GM18526 (cell line): ENCODE measurements around the gene CTNNA3.

Source experiments
- POLR2A ChIP-seq: IDR thresholded peaks from 3 replicates; pipeline ENCODE4 v1.6.1; 2011; ENCODE audit not compliant: insufficient read length; ENCODE audit errors: extremely low read depth

The CTNNA3 gene

DNA sequence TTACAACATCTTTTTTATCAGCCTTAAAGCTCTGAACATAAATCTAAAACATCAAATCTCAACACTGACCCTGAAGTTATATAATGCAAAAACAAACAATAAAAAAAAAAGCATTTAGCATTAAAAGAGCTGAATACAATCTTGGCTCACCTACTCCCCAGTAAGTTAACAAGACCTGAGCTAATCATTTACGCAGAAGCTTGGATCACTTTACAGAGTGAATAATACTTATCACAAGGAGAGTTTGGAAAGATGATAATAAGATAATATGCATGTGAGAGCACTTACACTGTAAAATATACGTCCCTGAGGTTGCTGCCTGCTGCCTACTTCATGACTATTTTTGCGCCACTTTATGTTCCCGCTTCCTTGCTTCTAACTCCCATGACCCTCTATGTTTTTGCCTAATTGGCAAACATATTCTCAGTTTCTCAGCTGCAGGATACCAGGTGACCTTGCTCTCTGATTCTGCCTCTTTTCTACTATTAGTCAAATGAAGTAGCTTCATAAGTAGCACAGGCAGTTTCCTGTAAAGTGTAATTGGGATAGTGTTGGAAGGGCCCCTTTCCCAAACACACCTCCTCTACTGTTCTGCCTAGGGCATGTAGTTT, 436.6 kb downstream of the CTNNA3 start:
- TF ChIP-seq POLR2A: no peak

DNA sequence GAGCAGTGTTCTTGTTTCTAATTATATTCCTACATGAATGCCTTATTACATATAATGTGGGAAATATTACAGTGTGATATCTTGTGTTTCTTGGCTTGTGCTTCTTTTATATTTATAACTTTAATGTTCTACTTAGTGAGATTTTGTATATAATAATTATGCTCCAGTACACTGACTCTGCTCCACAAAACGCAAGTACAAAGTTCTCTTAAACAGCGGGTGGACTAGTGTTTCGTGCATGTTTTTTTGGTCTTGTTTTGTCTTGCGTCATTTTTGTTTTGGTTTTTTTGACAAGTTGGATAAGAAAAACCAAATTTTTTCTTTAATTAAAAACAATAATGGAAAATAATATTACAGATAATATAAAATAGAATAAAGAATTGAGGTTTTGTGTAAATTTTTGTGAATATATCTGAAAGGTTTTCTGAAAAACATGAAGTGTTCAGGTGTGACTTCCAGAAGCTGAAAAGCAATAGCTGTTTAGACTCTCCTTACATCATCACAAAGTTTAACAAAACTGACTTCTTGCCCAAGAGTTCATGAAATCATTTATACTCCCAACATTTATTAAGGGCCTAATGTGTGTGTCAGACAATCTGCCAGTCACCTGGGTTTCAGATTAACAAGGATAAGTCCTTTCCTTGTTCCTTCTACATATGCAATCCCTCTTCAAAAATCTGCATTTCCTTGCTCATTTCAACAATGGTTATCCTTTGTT, 438.4 kb downstream of the CTNNA3 start:
- TF ChIP-seq POLR2A: no peak

DNA sequence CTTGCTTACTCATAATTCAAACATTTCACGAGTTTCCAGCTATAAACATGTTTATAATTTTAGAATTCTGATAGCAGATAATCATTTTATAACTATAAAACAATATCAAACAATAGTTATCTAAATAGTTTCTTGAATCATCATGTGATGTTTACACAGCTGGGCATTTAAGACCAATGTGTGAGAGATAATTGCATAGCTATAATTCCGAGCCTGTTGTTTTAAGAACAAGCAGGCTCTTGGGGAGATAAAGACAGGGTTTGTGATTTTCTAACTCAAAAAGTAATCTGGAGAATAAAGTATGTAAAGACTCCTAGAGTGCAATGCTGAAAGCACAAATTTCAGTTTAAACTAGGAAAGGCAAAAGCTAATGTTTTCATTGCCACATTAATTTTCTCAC, 439.0 kb downstream of the CTNNA3 start:
- TF ChIP-seq POLR2A: no peak

DNA sequence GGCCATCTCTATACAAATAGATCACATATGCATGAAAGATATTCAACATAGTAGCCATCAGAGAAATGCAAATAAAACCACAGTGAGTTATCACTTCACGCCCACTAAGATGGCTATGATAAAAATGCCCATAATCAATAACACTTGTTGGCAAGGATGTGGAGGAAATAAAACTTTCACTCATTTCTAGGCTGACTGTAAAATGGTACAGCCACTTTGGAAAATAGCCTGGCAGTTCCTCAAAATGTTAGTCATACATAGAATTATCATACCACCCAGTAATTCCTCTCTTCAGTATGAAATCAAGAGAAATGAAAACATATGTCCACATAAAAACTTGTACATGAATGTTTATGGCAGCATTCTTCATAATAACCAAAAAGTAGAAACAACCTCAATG, 445.3 kb downstream of the CTNNA3 start:
- no peak for TF ChIP-seq POLR2A

DNA sequence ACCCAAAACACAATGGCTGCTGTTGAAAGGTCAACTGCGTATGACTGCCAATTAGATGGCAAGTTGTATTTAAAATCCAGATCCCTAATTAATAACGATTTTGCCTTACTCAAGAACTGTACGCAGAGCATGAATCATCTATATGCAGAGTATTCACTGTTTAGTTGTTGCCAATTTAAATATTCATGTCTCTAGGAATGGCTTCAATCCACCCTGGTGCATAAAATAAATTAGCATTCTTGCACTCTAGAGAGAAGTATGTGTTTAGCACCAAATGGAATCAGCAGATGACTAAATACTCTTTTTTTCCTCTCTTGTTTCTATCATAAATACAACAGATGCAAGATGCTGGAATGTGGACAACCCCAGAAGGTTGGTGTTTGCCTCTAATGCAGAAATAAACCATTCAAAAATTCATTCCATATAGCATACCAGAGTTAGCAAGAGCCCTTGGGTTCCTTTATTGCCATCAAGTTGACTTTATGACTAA, 449.9 kb downstream of the CTNNA3 start:
- no peak for TF ChIP-seq POLR2A

DNA sequence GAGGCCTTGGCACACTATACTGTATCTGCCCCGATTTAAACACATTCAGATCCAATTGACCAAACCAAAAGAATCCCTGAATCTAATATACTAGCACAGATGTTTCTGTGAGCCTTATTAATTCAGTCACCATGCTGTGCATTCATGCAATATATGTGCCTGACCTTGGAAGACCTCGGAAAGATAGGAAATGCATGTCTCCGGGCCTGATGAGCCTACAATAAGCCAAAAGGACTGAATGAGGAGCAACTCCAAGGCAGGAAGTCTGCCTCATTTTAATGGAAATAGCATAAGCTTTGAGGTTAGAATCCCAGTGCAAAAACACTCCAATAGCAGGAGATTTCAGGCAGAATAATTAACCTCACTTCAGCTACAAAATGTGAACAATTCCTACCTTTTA, 453.5 kb downstream of the CTNNA3 start:
- no peak for TF ChIP-seq POLR2A

DNA sequence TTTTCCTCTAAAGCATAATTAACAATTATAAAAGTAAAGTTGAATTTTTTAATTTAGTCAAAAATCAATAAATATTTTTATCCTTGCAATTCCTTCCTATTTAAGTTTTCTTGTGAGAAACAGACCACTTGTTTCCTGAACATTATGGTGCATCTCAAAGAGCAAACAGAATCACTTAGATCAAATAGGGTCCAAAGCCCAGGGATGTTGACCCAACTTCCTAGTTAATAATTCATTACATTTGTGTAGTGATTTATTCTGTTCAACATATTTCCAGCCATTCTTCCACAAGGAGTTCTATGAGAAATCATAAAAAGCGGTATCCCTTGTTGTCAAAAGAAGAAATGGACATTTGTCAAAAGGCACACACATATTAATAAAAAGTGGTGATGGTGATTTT, 454.5 kb downstream of the CTNNA3 start:
- TF ChIP-seq POLR2A: no peak

DNA sequence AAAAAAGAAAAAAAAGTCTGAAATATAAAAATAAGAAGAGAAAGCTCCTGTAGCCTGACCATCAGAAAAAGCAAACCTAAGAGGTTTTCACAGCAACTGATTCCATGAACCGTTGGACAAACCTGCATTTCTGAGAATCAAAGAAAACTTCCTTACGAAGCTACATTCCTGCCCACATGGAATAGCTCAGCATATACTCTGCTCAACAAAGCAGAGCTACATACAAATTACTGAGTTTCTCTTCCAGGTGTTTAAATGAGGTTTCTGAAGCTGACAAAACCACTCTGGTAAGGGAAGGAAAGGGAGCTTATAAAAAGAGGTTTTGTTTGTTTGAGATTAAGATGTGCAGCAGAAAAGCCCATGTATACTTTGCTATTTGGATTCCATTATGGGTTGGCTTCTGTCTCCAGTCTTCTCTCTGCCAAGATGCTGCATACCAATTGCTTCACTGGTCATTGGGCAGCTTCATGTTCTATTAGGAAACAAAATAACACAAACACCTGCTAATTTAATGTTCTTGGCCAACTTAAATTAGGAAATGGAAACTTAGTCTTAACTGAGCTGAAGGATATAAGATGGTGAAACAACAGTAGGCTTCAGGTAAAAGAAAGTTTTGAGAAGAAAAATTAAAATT, 456.0 kb downstream of the CTNNA3 start:
- TF ChIP-seq POLR2A: no peak

DNA sequence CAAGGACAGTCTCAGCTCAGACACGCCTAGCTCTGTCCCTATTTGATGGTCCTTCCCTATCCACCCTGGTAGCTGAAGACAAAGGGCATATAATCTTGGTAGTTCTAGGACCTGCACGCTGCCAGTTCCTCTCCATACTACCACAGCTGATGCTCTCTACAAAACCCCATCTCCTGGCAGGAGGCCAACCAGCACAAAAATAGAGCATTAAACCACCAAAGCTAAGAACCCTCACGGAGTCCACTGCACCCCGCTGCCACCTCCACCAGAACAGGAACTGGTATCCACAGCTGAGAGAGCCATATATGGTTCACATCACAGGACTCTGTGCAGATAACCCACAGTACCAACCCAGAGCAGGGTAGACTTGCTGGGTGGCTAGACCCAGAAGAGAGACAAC, 470.8 kb downstream of the CTNNA3 start:
- no peak for TF ChIP-seq POLR2A

DNA sequence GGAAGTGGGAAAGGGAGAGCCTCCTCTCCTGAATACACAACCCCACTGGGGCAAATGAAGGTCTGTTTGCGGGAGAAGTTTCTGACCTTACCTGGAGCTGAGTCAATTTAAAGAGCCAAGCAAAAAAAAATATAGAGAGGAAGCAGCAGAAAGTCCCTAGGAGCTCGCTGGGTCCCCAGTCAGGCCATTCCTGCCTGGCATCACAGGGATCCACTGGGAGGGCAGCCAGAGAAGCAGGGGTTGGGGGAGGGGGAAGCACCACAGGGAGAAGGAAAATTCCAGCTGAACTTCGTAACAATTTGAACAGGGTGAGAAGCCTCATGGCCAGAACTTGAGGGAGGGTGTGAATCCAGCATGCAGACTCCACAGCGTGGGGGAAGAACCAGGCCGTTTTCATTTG, 471.4 kb downstream of the CTNNA3 start:
- TF ChIP-seq POLR2A: no peak

DNA sequence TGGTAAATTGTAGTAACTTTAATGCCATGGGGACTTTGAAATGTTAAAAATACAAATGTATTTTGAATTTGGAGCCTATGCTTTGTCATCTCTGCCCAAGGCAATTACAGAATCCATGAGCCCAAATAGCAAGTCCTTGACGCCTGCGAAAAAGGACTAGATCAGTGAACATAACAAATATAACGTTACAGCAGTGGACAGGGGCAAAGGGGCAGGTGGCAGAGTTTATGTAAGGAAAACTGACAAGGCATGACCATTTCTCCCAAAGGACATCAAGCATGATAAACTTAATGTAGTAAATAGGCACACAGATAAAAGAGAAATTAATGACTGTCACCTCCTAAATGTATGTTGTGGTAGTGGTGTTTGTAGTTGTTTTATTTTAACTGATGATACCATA, 473.1 kb downstream of the CTNNA3 start:
- TF ChIP-seq POLR2A: no peak

DNA sequence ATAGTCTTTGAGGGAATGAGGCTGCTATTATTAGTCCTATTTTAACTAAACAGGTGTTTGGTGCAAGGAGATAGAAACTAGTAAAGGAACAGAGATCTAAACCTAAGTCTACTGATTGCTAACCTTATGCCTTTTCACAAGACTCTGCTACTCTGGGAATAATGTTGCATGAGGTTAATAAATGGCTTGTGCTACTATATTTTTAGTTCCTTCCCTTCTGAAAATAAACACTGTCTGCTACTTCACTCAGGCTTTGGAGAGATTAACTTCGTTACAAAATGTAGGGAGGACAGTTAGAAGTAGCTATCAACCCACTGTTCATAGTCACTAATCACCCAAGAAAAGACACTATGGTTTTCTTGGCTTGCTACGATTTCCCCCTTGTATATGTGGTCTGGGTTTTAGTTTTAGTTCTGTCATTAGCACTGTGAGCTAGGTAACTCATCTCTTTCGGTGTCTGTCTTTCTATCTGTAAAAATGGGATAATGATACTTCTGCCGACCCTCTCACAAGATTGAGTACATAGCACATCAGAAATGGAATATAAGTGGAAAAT, 474.0 kb downstream of the CTNNA3 start:
- no peak for TF ChIP-seq POLR2A

DNA sequence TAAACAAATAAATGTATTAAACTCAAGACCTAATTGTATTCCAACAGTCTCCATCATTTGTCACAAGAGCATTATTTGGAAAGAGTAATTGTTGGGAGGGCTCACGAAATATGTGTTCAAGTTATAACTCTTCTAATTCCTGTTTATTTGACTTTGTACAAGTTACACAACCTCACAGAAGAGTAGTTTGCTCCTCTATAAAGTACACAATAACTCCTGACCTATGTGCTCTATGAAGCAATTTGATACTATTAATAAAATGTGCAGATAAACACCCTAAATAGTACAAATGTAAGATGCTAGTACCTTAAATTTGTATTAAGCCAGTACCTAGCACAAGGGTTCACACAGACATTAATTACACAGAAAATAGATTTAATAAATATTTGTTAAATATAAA, 484.3 kb downstream of the CTNNA3 start:
- TF ChIP-seq POLR2A: no peak

DNA sequence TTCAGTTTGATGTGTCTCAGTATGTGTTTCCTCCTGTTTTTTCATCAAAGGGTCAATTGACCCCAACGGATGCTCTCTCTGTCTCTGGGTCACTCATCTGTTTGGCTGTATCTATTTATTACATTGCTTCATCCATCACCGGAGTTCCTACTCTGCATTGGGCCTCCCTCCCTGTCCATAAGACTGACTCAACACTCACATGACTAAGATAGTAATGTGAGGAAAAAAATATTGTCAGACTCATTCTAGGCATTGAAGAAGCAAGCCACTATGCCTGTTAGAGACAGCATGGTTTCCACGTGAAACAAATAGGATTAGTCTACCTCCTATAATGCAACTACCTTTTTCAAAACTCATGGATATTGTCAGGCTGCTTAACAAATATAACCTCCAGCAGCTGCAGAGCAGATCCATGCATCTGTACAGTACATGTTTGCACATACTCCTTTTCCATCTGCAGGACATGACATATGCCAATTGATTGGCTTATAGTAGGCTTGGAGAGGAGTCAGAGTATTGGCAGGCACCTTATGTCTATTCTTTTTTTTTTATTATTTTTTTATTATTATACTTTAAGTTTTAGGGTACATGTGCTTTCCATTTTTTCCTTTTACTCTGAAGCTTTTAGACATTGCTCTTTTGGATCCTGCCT, 495.0 kb downstream of the CTNNA3 start:
- no peak for TF ChIP-seq POLR2A

DNA sequence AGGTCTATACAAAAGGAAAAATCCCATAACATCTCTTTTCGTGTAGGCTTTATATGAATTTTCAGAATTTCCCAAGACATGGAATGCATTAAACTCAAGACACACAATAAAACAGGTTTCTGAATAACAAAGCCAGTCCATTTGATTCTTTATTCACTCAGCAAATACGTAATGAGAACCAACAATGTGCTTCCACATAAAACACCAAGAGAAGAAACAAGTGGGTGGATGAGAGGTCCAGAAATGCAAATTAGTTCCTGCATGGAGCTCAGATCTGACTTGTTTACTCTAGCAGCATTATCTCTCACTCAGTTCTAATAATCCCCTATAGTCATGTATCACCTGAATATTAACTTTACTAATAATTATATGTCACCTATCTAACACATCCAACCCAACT, 520.6 kb downstream of the CTNNA3 start:
- no peak for TF ChIP-seq POLR2A

DNA sequence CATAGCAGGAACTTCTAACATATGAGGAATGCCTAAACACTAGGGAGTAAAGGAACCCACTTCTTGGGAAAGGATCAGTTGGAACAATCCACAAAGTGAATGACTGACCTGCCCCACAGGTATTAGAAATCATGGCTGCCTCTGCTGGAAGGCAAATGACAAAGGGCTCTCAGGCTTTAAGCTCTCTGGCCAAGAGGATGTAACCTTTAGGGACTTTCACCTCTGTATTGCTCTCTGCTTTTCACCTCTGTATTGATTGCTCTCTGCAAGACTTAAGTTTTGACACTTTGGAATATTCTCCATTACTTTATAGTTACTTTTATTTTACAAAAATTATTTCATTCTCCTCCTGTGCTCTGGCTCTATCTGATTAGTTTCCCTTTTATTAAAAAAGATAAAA, 522.2 kb downstream of the CTNNA3 start:
- TF ChIP-seq POLR2A: no peak

DNA sequence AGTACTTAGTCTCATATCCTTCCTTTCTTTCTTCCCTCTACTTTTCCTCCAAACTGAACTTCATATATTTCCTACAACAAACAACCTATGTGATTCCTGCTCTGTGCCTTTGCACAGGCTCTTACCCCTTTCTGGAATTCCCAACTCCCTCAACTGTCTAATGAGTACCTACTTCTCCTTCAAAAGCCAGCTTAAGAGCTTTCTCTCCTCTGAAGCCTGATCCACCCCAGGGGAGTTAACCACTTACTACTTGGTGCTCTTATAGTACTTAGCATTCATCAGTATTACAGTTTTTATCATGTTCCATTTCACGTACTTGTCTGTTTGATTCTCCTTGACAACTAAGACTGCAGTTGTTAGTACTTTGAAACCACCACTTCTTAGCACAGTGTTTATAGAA, 524.0 kb downstream of the CTNNA3 start:
- TF ChIP-seq POLR2A: no peak
